Measurements from ENCODE around the gene TRAIP. TPM values are rescaled to one million over a fixed set of nuclear protein-coding genes. Genes with fewer than 3 reads are reported as not detected.

Gene TRAIP
- total RNA-seq, 1 donor from 2014 or later = 17.4 TPM

- intact Hi-C loops (cut with DNase I) = no loop called here
- Histone ChIP-seq H3K4me3 (peak overlapping the region in 1 of 2 donors; percentile 3), H3K36me3 (peaks cover 0 to 6% of the 10 kb centered on the region in 2 donors), H3K4me1 (peaks cover 61% of the 10 kb centered on the region), H3K9me3 (no peaks in the 10 kb centered on the region), H3K27ac (peak overlapping the region; percentile 71), H3K27me3 (no peaks in the 10 kb centered on the region)
- TF ChIP-seq CTCF (IDR thresholded peaks at IDR 0.05) = no peak
- no peak for TF ChIP-seq POLR2AphosphoS5 (IDR thresholded peaks at IDR 0.05; ENCODE audit: insufficient read depth in 1 of 2, low read depth in 1 of 2)
- TF ChIP-seq POLR2A (IDR thresholded peaks at IDR 0.05) = no peak
- DNase-seq (ENCODE audit: extremely low spot score in 2 of 2) = no peak
These were observed 45.3 kb upstream of the TRAIP start for GRCh38 chr3:49901366-49902339.

GRCh38 chr3:49900491-49901153, 44.3 kb upstream of the TRAIP start:
- Histone ChIP-seq H3K27me3 (no peaks in the 10 kb centered on the region), H3K27ac (peak overlapping the region; percentile 71), H3K36me3 (peaks cover 0 to 6% of the 10 kb centered on the region in 2 donors), H3K4me3 (no peak overlapping the region), H3K4me1 (peaks cover 51% of the 10 kb centered on the region), H3K9me3 (no peaks in the 10 kb centered on the region)
- no peak for DNase-seq (ENCODE audit: extremely low spot score in 2 of 2)
- TF ChIP-seq POLR2AphosphoS5 (IDR thresholded peaks at IDR 0.05; ENCODE audit: insufficient read depth in 1 of 2, low read depth in 1 of 2) = peak; percentile 34 to 50
- no peak for TF ChIP-seq POLR2A (IDR thresholded peaks at IDR 0.05)
- intact Hi-C loops (cut with DNase I) = no loop called here

GRCh38 chr3:49899815-49900214, 43.5 kb upstream of the TRAIP start:
- Histone ChIP-seq H3K36me3 (peaks cover 0 to 6% of the 10 kb centered on the region in 2 donors), H3K9me3 (no peaks in the 10 kb centered on the region), H3K4me1 (peaks cover 43% of the 10 kb centered on the region), H3K27me3 (no peaks in the 10 kb centered on the region), H3K27ac (peak overlapping the region; percentile 71), H3K4me3 (no peak overlapping the region)
- no peak for DNase-seq (ENCODE audit: extremely low spot score in 2 of 2)
- TF ChIP-seq CTCF (IDR thresholded peaks at IDR 0.05) (no peak), POLR2AphosphoS5 (IDR thresholded peaks at IDR 0.05; ENCODE audit: insufficient read depth in 1 of 2, low read depth in 1 of 2) (no peak), POLR2A (IDR thresholded peaks at IDR 0.05) (no peak)
- intact Hi-C loops (cut with DNase I) = no loop called here

GRCh38 chr3:49898991-49899390, 42.6 kb upstream of the TRAIP start:
- no peaks in the 10 kb centered on the region for H3K27me3 ChIP-seq
- H3K9me3 ChIP-seq = no peaks in the 10 kb centered on the region
- no peak overlapping the region for H3K27ac ChIP-seq
- peaks cover 34% of the 10 kb centered on the region for H3K4me1 ChIP-seq
- no peak for TF ChIP-seq POLR2A (IDR thresholded peaks at IDR 0.05)
- no peak for TF ChIP-seq POLR2AphosphoS5 (IDR thresholded peaks at IDR 0.05; ENCODE audit: insufficient read depth in 1 of 2, low read depth in 1 of 2)
- TF ChIP-seq CTCF (IDR thresholded peaks at IDR 0.05) = no peak
- peaks cover 0 to 6% of the 10 kb centered on the region in 2 donors for H3K36me3 ChIP-seq
- intact Hi-C loops (cut with DNase I) = no loop called here
- DNase-seq (ENCODE audit: extremely low spot score in 2 of 2) = no peak
- H3K4me3 ChIP-seq = no peak overlapping the region

- H3K36me3 ChIP-seq = peaks cover 0 to 6% of the 10 kb centered on the region in 2 donors
- no peaks in the 10 kb centered on the region for H3K9me3 ChIP-seq
- H3K27ac ChIP-seq = no peak overlapping the region
- TF ChIP-seq POLR2A (IDR thresholded peaks at IDR 0.05) (no peak), CTCF (IDR thresholded peaks at IDR 0.05) (no peak), POLR2AphosphoS5 (IDR thresholded peaks at IDR 0.05; ENCODE audit: insufficient read depth in 1 of 2, low read depth in 1 of 2) (no peak)
- intact Hi-C loops (cut with DNase I) = no loop called here
- DNase-seq (ENCODE audit: extremely low spot score in 2 of 2) = no peak
- peaks cover 12% of the 10 kb centered on the region for H3K4me1 ChIP-seq
- H3K27me3 ChIP-seq = no peaks in the 10 kb centered on the region
- H3K4me3 ChIP-seq = no peak overlapping the region
These were observed 40.0 kb upstream of the TRAIP start for GRCh38 chr3:49896345-49896744.

Data from vagina (tissue), 2 donors.